Measurements from ENCODE around the gene CD200R1L. TPM values are rescaled to one million over a fixed set of nuclear protein-coding genes. Genes with fewer than 3 reads are reported as not detected.

Gene CD200R1L
- polyA plus RNA-seq, 1 of the 3 experiments (the other 2 are of a cell fraction), result not detected

DNA sequence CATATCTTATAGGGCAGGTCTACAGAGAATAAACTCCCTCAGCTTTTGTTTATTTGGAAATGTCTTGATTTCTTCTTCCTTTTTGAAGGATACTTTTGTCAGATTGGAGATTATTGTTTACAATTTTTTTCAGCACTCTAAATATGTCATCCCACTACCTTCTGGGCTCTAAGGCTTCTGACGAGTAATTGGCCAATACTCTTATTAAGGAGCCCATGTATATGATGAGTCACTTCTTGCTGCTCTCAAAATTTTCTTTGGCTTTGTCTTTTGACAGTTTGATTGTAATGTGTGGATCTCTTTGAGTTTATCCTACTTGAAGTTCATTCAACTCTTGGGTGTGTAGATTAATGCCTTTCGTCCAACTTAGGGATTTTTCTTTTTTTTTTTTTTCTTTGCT, 28.9 kb upstream of the CD200R1L start:
- Histone ChIP-seq H4K20me1 (ENCODE audit: insufficient read depth) (no peaks in the 10 kb centered on the region), H3K4me3 (ENCODE audit: low read depth in 2 of 2, low read length in 1 of 2) (no peak overlapping the region), H3F3A (replicated peaks; ENCODE audit: insufficient read depth) (no peaks in the 10 kb centered on the region), H3K9me3 (no peaks in the 10 kb centered on the region), H3K9ac (no peak overlapping the region), H3K27me3 (ENCODE audit: insufficient read depth) (no peaks in the 10 kb centered on the region), H3K4me2 (no peak overlapping the region), H3K4me1 (ENCODE audit: control insufficient read depth in 1 of 2, insufficient read depth in 2 of 2, low read depth in 1 of 2, low read length in 1 of 2) (no peaks in the 10 kb centered on the region), H3K9me2 (no peaks in the 10 kb centered on the region), H3K27ac (ENCODE audit: low read depth in 2 of 2, low read length in 1 of 2) (no peak overlapping the region), H3K79me2 (ENCODE audit: insufficient read depth) (no peaks in the 10 kb centered on the region), H2AFZ (ENCODE audit: low read depth) (no peak overlapping the region), H3K36me3 (replicated peaks in 1 of 2; ENCODE audit: control insufficient read depth in 1 of 2, insufficient read depth in 2 of 2, low read length in 1 of 2) (no peaks in the 10 kb centered on the region)
- CTCF ChIA-PET, result no interaction called here
- WGBS (ENCODE audit: low lambda C conversion rate), result 62% methylated on average over 2 of the region's 2 CpGs
- POLR2A ChIA-PET, result no interaction called here
- no peak for TF ChIP-seq TAF1 (IDR thresholded peaks at IDR 0.05; ENCODE audit: borderline replicate concordance, low read depth, low read length)
- no peak for TF ChIP-seq FOXM1 (IDR thresholded peaks at IDR 0.05; ENCODE audit: low read depth)
- no peak for TF ChIP-seq NFIC (IDR thresholded peaks at IDR 0.05; ENCODE audit: borderline replicate concordance)
- TF ChIP-seq, protein P1, sequence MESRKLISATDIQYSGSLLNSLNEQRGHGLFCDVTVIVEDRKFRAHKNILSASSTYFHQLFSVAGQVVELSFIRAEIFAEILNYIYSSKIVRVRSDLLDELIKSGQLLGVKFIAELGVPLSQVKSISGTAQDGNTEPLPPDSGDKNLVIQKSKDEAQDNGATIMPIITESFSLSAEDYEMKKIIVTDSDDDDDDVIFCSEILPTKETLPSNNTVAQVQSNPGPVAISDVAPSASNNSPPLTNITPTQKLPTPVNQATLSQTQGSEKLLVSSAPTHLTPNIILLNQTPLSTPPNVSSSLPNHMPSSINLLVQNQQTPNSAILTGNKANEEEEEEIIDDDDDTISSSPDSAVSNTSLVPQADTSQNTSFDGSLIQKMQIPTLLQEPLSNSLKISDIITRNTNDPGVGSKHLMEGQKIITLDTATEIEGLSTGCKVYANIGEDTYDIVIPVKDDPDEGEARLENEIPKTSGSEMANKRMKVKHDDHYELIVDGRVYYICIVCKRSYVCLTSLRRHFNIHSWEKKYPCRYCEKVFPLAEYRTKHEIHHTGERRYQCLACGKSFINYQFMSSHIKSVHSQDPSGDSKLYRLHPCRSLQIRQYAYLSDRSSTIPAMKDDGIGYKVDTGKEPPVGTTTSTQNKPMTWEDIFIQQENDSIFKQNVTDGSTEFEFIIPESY (IDR thresholded peaks at IDR 0.05; ENCODE audit: borderline replicate concordance, low read depth), result no peak
- no peak for TF ChIP-seq RAD21 (IDR thresholded peaks at IDR 0.05; ENCODE audit: low read length)
- no peak for TF ChIP-seq GABPA (IDR thresholded peaks at IDR 0.05; ENCODE audit: low read depth)
- TF ChIP-seq NRF1 (IDR thresholded peaks at IDR 0.05; ENCODE audit: low read depth, low read length), result no peak
- TF ChIP-seq SIN3A (IDR thresholded peaks at IDR 0.05; ENCODE audit: borderline replicate concordance, low read depth, low read length), result no peak
- no peak for TF ChIP-seq TEAD4 (IDR thresholded peaks at IDR 0.05; ENCODE audit: borderline replicate concordance, insufficient read depth)
- no peak for TF ChIP-seq MEF2A (IDR thresholded peaks at IDR 0.05; ENCODE audit: borderline replicate concordance, low read depth)
- TF ChIP-seq POLR2AphosphoS5 (IDR thresholded peaks at IDR 0.05; ENCODE audit: low read depth, low read length), result no peak
- no peak for TF ChIP-seq EZH2phosphoT487 (IDR thresholded peaks at IDR 0.05; ENCODE audit: borderline replicate concordance, low read depth)
- no peak for TF ChIP-seq TCF12 (IDR thresholded peaks at IDR 0.05)
- no peak for TF ChIP-seq RXRA (IDR thresholded peaks at IDR 0.05; ENCODE audit: borderline replicate concordance, low read depth)
- no peak for DNase-seq

- H3K4me3 ChIP-seq (ENCODE audit: low read depth in 2 of 2, low read length in 1 of 2), result no peak overlapping the region
- H3K9me2 ChIP-seq, result no peaks in the 10 kb centered on the region
- ChIA-PET CTCF (no interaction called here), POLR2A (no interaction called here)
- no peaks in the 10 kb centered on the region for H3K36me3 ChIP-seq (replicated peaks in 1 of 2; ENCODE audit: control insufficient read depth in 1 of 2, insufficient read depth in 2 of 2, low read length in 1 of 2)
- H3K27me3 ChIP-seq (ENCODE audit: insufficient read depth), result no peaks in the 10 kb centered on the region
- no peak overlapping the region for H3K9ac ChIP-seq
- no peaks in the 10 kb centered on the region for H3K9me3 ChIP-seq
- TF ChIP-seq USF1 (IDR thresholded peaks at IDR 0.05; ENCODE audit: borderline replicate concordance, low read depth) (no peak), IRF3 (IDR thresholded peaks at IDR 0.05; ENCODE audit: low read depth, low read length) (no peak), TCF12 (IDR thresholded peaks at IDR 0.05) (no peak), FOXJ3 (CRISPR knock-in tag; IDR thresholded peaks at IDR 0.05) (no peak), FOSL2 (IDR thresholded peaks at IDR 0.05; ENCODE audit: borderline replicate concordance, low read depth) (no peak)
- no peaks in the 10 kb centered on the region for H3K79me2 ChIP-seq (ENCODE audit: insufficient read depth)
- H3K27ac ChIP-seq (ENCODE audit: low read depth in 2 of 2, low read length in 1 of 2), result no peak overlapping the region
- no peaks in the 10 kb centered on the region for H3F3A ChIP-seq (replicated peaks; ENCODE audit: insufficient read depth)
- H4K20me1 ChIP-seq (ENCODE audit: insufficient read depth), result no peaks in the 10 kb centered on the region
- H3K4me1 ChIP-seq (ENCODE audit: control insufficient read depth in 1 of 2, insufficient read depth in 2 of 2, low read depth in 1 of 2, low read length in 1 of 2), result no peaks in the 10 kb centered on the region
- H2AFZ ChIP-seq (ENCODE audit: low read depth), result no peak overlapping the region
- H3K4me2 ChIP-seq, result no peak overlapping the region
- no peak for DNase-seq
These were observed 28.1 kb upstream of the CD200R1L start for GRCh38 chr3:112874725-112875124.
